HEK293 (cell line): ENCODE measurements around the gene FBN2.

Source experiments
- CTCF ChIA-PET: fragments of 350-600 bp; formaldehyde crosslinking; extraction: SDS; loops from one replicate; lab custom pipeline; 2021; ENCODE audit warnings: antibody characterized with exemption; lab: Yijun Ruan, JAX
- POLR2A ChIA-PET: fragments of 300-600 bp; formaldehyde crosslinking; extraction: SDS; loops from one replicate; lab custom pipeline; 2020; ENCODE audit warnings: antibody characterized with exemption, inconsistent platforms; lab: Yijun Ruan, JAX
- H3K27ac ChIP-seq: fragments of 200-500 bp; sonication (Bioruptor generic); 2 replicates; pipeline ENCODE4 v1.5.1; 2014; ENCODE audit warnings: low read depth, low read length, control low read depth, inconsistent platforms; ENCODE audit errors: extremely low read depth
- H3K36me3 ChIP-seq, 2 experiments: fragments of 200-500 bp in 1 of 2; sonication (Bioruptor generic) in 1 of 2; 1 replicate in 1 of 2; 2 replicates in 1 of 2; pipeline ENCODE4 v1.5.1; 2014 to 2017; ENCODE audit warnings: inconsistent platforms in 2 of 2, low read length in 2 of 2; ENCODE audit not compliant: control insufficient read depth in 2 of 2, insufficient read depth in 1 of 2
- H3K4me1 ChIP-seq: fragments of 200-500 bp; sonication (Bioruptor generic); 2 replicates; pipeline ENCODE4 v1.5.1; 2014; ENCODE audit warnings: mild to moderate bottlenecking, low read length, inconsistent platforms; ENCODE audit not compliant: control insufficient read depth, insufficient read depth
- H3K4me3 ChIP-seq: 2 replicates; pipeline ENCODE4 v1.5.1; 2011; ENCODE audit warnings: low read depth, mild to moderate bottlenecking, control low read depth, low read length, moderate library complexity
- H3K9me3 ChIP-seq: fragments of 200-500 bp; sonication (Bioruptor generic); 2 replicates; pipeline ENCODE4 v1.5.1; 2014; ENCODE audit warnings: low read depth, low read length, inconsistent platforms; ENCODE audit not compliant: control insufficient read depth, insufficient read depth
- BCL11A ChIP-seq: fragments of 450-650 bp; formaldehyde crosslinking; IDR thresholded peaks from 2 replicates; pipeline ENCODE4 v1.5.1; 2016; ENCODE audit warnings: low read depth, missing biosample characterization, missing genetic modification characterization
- BCL11B ChIP-seq: fragments of 450-650 bp; formaldehyde crosslinking; IDR thresholded peaks from 2 replicates; pipeline ENCODE4 v1.5.1; 2016; ENCODE audit warnings: low read depth, missing biosample characterization, missing genetic modification characterization
- EGR2 ChIP-seq: fragments of 450-650 bp; formaldehyde crosslinking; IDR thresholded peaks from 2 replicates; pipeline ENCODE4 v1.5.1; 2016; ENCODE audit warnings: low read depth, missing biosample characterization, missing genetic modification characterization
- HOXC10 ChIP-seq: sonication (generic); formaldehyde crosslinking; IDR thresholded peaks from 2 replicates; pipeline ENCODE4 v1.8.1; 2023; ENCODE audit warnings: mild to moderate bottlenecking, missing genetic modification reagents
- IKZF3 ChIP-seq: fragments of 450-650 bp; IDR thresholded peaks from 2 replicates; pipeline ENCODE4 v1.5.0; 2018; ENCODE audit warnings: missing biosample characterization, mild to moderate bottlenecking, missing genetic modification characterization, moderate library complexity
- KLF17 ChIP-seq: fragments of 450-650 bp; formaldehyde crosslinking; IDR thresholded peaks from 2 replicates; pipeline ENCODE4 v1.5.1; 2016; ENCODE audit warnings: missing biosample characterization, missing genetic modification characterization
- SP3 ChIP-seq: fragments of 450-650 bp; formaldehyde crosslinking; IDR thresholded peaks from 2 replicates; pipeline ENCODE4 v1.5.1; 2016; ENCODE audit warnings: missing biosample characterization, missing genetic modification characterization
- ZBTB17 ChIP-seq: fragments of 450-650 bp; formaldehyde crosslinking; IDR thresholded peaks from 2 replicates; pipeline ENCODE4 v1.5.1; 2016; ENCODE audit warnings: missing biosample characterization, missing genetic modification characterization
- ZEB2 ChIP-seq: fragments of 450-650 bp; formaldehyde crosslinking; IDR thresholded peaks from 2 replicates; pipeline ENCODE4 v1.5.1; 2016; ENCODE audit warnings: missing biosample characterization, missing genetic modification characterization
- ZIC2 ChIP-seq: fragments of 450-650 bp; formaldehyde crosslinking; IDR thresholded peaks from 2 replicates; pipeline ENCODE4 v1.5.1; 2016; ENCODE audit warnings: missing biosample characterization, missing genetic modification characterization
- ZNF155 ChIP-seq: fragments of 450-650 bp; formaldehyde crosslinking; IDR thresholded peaks from 2 replicates; pipeline ENCODE4 v1.5.1; 2016; ENCODE audit warnings: missing biosample characterization, missing genetic modification characterization
- ZNF174 ChIP-seq: fragments of 450-650 bp; formaldehyde crosslinking; IDR thresholded peaks from 2 replicates; pipeline ENCODE4 v1.5.0; 2017; ENCODE audit warnings: missing biosample characterization, mild to moderate bottlenecking, missing genetic modification characterization
- ZNF18 ChIP-seq: fragments of 450-650 bp; formaldehyde crosslinking; IDR thresholded peaks from 2 replicates; pipeline ENCODE4 v1.5.1; 2016; ENCODE audit warnings: missing biosample characterization, missing genetic modification characterization
- ZNF26 ChIP-seq: fragments of 450-650 bp; formaldehyde crosslinking; IDR thresholded peaks from 2 replicates; pipeline ENCODE4 v1.5.1; 2016; ENCODE audit warnings: missing biosample characterization, missing genetic modification characterization
- ZNF274 ChIP-seq, 2 experiments: fragments of 200-500 bp in 1 of 2; fragments of 450-650 bp in 1 of 2; sonication (Bioruptor generic) in 1 of 2; formaldehyde crosslinking in 1 of 2; IDR thresholded peaks; 2 replicates each; pipeline versions ENCODE4 v1.5.1 to v1.6.1; 2014 to 2016; ENCODE audit warnings: borderline replicate concordance in 1 of 2, inconsistent platforms in 1 of 2, low read length in 1 of 2, missing biosample characterization in 1 of 2, missing genetic modification characterization in 1 of 2
- ZNF311 ChIP-seq: fragments of 450-650 bp; formaldehyde crosslinking; IDR thresholded peaks from 2 replicates; pipeline ENCODE4 v1.5.1; 2017; ENCODE audit warnings: missing biosample characterization, missing genetic modification characterization, borderline replicate concordance
- ZNF391 ChIP-seq: fragments of 450-650 bp; formaldehyde crosslinking; IDR thresholded peaks from 2 replicates; pipeline ENCODE4 v1.5.1; 2016; ENCODE audit warnings: low read depth, missing biosample characterization, missing genetic modification characterization, borderline replicate concordance
- ZNF404 ChIP-seq: fragments of 450-650 bp; formaldehyde crosslinking; IDR thresholded peaks from 2 replicates; pipeline ENCODE4 v1.5.1; 2017; ENCODE audit warnings: missing biosample characterization, missing genetic modification characterization
- ZNF514 ChIP-seq: fragments of 450-650 bp; formaldehyde crosslinking; IDR thresholded peaks from 2 replicates; pipeline ENCODE4 v1.5.1; 2016; ENCODE audit warnings: missing biosample characterization, missing genetic modification characterization
- ZNF558 ChIP-seq: fragments of 450-650 bp; formaldehyde crosslinking; IDR thresholded peaks from 2 replicates; pipeline ENCODE4 v1.5.1; 2016; ENCODE audit warnings: missing biosample characterization, missing genetic modification characterization
- ZNF561 ChIP-seq: fragments of 450-650 bp; IDR thresholded peaks from 2 replicates; pipeline ENCODE4 v1.5.1; 2018; ENCODE audit warnings: missing biosample characterization, missing genetic modification characterization, borderline replicate concordance
- ZNF626 ChIP-seq: fragments of 450-650 bp; sonication (Bioruptor Pico); formaldehyde crosslinking; IDR thresholded peaks from 2 replicates; pipeline ENCODE4 v1.5.1; 2018; ENCODE audit warnings: missing biosample characterization, missing genetic modification characterization, inconsistent platforms
- ZNF692 ChIP-seq: fragments of 450-650 bp; formaldehyde crosslinking; IDR thresholded peaks from 2 replicates; pipeline ENCODE4 v1.5.1; 2016; ENCODE audit warnings: missing biosample characterization, missing genetic modification characterization

Gene FBN2

GRCh38 chr5:128494516-128494915 lies 43.5 kb downstream of the FBN2 start (continued):
- TF ChIP-seq ZNF155 (no peak), ZNF692 (tag by site-specific recombination) (no peak), ZNF311 (tag by site-specific recombination) (no peak)

GRCh38 chr5:128493657-128494329 lies 44.3 kb downstream of the FBN2 start:
- H3K4me3 ChIP-seq = no peak overlapping the region
- no peaks in the 10 kb centered on the region; a peak in 1 of 3 replicates for H3K36me3 ChIP-seq
- no peak overlapping the region for H3K27ac ChIP-seq
- TF ChIP-seq BCL11A (tag by site-specific recombination) = no peak
- TF ChIP-seq ZNF404 (tag by site-specific recombination) = no peak
- no peak for TF ChIP-seq ZNF391
- no peak for TF ChIP-seq ZNF26 (tag by site-specific recombination)
- TF ChIP-seq ZNF514 (tag by site-specific recombination) = no peak
- TF ChIP-seq ZNF18 (tag by site-specific recombination) = no peak
- TF ChIP-seq ZIC2 (tag by site-specific recombination) = no peak
- no peak for TF ChIP-seq ZNF626 (tag by site-specific recombination)
- TF ChIP-seq SP3 (tag by site-specific recombination) = no peak
- TF ChIP-seq ZNF561 (tag by site-specific recombination) = no peak
- no peak for TF ChIP-seq HOXC10 (CRISPR knock-in tag)
- TF ChIP-seq IKZF3 = no peak
- no peak for TF ChIP-seq BCL11B (tag by site-specific recombination)
- no peak for TF ChIP-seq KLF17
- H3K4me1 ChIP-seq = no peaks in the 10 kb centered on the region
- POLR2A ChIA-PET = no interaction called here
- H3K9me3 ChIP-seq = no peaks in the 10 kb centered on the region
- CTCF ChIA-PET = interaction anchor here (0.6 to 0.7 kb wide), 7 partner anchors 57 to 565 kb away, joined by 3 to 5 read pairs (median 3); no protein-coding TSS in a partner anchor

- Histone ChIP-seq H3K9me3 (no peaks in the 10 kb centered on the region), H3K4me3 (no peak overlapping the region), H3K27ac (no peak overlapping the region), H3K4me1 (no peaks in the 10 kb centered on the region), H3K36me3 (no peaks in the 10 kb centered on the region; a peak in 1 of 3 replicates)
- ChIA-PET CTCF (interaction anchor here (1.3 kb wide), 1 partner anchor 107 kb away, joined by 4 read pairs; no protein-coding TSS in a partner anchor), POLR2A (no interaction called here)
- TF ChIP-seq ZEB2 (tag by site-specific recombination) (no peak), ZNF274 (IDR thresholded peaks at IDR 0.05; ENCODE audit: low read length) (no peak), ZNF274 (tag by site-specific recombination; IDR thresholded peaks at IDR 0.05; ENCODE audit: borderline replicate concordance) (no peak), ZBTB17 (tag by site-specific recombination) (no peak), EGR2 (tag by site-specific recombination) (no peak), ZNF558 (tag by site-specific recombination) (no peak), ZNF174 (tag by site-specific recombination) (no peak)
These were observed 46.8 kb downstream of the FBN2 start for GRCh38 chr5:128491291-128491690.
